Measurements from ENCODE around the gene ZXDC. TPM values are rescaled to one million over a fixed set of nuclear protein-coding genes. Genes with fewer than 3 reads are reported as not detected.

The ZXDC gene
- total RNA-seq, 1 donor from 2014 or later: 26.1 TPM

DNA sequence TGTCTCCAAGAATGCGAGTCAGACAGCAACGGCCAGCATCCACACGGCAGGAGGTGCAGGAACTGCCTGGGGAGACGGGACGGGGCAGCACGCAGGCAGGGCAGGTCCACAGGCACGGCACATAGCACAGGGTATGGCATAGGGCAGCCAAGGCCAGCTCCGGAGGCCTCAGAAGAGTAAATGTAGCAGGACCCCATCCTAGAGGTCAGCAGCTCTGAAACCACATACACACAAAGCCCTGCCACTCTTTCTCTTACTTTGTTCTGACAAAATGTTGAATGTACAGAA is 26.9 kb downstream of the ZXDC start:
- DNase-seq (ENCODE audit: low spot score): no peak
- H3K4me3 Mint-ChIP-seq (ENCODE audit: low read depth): no peak overlapping the region
- peaks cover 21% of the 10 kb centered on the region for H3K36me3 Mint-ChIP-seq (ENCODE audit: low read depth)
- no peak overlapping the region for H3K27ac Mint-ChIP-seq
- no peaks in the 10 kb centered on the region for H3K9me3 Mint-ChIP-seq
- H3K4me1 Mint-ChIP-seq (ENCODE audit: low read depth): peaks cover 2% of the 10 kb centered on the region
- intact Hi-C loops (cut with micrococcal nuclease): no loop called here
- no peaks in the 10 kb centered on the region for H3K27me3 Mint-ChIP-seq (ENCODE audit: low read depth)

DNA sequence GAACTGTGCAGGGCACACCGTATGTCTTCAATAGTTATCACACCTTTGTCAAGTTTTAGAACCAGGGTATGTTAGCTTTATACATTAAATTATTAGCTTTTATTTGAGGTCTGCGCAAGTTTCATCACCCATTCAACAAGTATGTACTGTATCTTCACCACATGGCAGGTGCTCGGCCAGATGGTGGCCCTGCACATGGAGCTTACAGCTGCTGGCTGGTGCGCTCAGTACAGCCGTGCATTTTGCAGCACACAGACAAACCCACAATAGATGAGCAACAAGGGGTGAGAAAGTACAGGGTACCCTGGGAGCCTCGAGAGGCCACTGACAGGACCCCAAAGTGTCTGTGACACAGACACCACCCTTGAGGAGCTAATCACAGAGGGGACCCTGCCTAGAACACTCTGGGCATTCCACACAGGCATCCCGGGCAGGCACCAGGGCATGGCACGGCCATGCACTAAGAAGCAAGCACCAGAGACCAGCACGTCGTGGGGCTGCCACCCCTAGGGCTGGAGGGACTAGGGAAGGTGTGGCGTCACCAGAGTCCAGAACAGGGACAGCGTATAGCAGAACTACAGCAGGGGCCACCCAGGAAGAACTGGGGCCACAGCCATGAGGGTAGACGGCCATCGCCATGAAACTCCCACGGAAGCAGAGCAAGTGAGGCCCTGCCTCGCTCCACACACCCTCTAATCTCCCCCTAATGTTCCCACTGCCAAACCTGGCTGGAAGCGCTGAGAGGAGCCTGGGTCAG is 27.4 kb downstream of the ZXDC start:
- intact Hi-C loops (cut with micrococcal nuclease): no loop called here
- no peak overlapping the region for H3K27ac Mint-ChIP-seq

DNA sequence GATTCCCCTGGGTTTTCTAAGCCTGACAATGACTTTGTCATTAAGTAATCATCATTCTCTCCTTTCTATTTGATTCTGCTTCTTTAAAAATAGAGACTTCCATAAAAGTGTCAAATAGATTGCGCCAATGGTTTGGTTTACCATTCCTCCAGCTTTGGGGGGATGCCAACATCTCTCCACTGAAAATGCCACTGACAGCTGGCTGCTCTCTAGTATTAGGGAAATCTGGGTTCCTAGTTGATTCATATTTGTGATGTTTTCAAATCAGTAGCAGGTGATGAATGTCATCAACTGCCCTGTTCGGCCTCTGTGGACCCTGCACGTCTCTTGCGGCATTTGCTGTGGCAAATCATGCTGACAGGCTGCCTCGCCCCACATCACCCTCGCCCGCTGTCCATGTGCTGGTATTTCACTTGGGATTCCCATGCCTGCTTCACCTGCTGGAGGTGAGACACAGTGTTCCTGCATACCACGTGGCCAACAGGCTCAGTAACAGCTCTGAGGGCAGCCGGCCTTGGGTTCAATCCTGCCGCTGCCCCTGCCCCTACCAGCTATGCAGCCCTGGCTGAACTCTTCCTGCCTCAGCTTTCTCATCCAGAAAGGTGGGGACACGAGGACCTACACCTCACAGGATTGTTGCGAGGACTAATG is 28.1 kb downstream of the ZXDC start:
- H3K4me3 Mint-ChIP-seq (ENCODE audit: low read depth): no peak overlapping the region
- H3K9me3 Mint-ChIP-seq: no peaks in the 10 kb centered on the region
- DNase-seq (ENCODE audit: low spot score): no peak
- H3K36me3 Mint-ChIP-seq (ENCODE audit: low read depth): peaks cover 21% of the 10 kb centered on the region
- no peaks in the 10 kb centered on the region for H3K27me3 Mint-ChIP-seq (ENCODE audit: low read depth)
- peaks cover 2% of the 10 kb centered on the region for H3K4me1 Mint-ChIP-seq (ENCODE audit: low read depth)
- H3K27ac Mint-ChIP-seq: no peak overlapping the region
- intact Hi-C loops (cut with micrococcal nuclease): no loop called here

More for the DNA sequence above, 27.4 kb downstream of the ZXDC start:
- Mint-ChIP-seq H3K4me3 (ENCODE audit: low read depth) (no peak overlapping the region), H3K9me3 (no peaks in the 10 kb centered on the region), H3K4me1 (ENCODE audit: low read depth) (peaks cover 2% of the 10 kb centered on the region), H3K36me3 (ENCODE audit: low read depth) (peaks cover 21% of the 10 kb centered on the region), H3K27me3 (ENCODE audit: low read depth) (no peaks in the 10 kb centered on the region)
- no peak for DNase-seq (ENCODE audit: low spot score)

DNA sequence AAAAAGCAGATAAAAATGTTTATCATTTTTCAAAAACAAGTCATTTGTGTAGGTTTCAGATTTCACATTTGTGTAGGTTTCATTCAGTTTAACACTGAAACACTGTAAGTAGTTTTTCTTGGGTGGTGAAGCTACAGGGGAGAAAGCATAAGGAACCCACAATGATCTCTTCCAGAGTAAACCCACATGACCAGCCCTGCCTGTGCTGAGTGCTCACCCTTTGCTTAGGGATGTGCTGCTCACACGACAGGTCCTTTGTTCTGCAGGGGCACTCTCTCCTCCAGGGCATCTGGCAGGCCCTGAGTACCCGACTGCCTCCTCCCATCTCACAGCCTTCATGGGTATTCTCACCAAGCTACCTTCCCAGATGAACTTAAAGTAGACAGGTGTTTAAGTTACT is 28.9 kb downstream of the ZXDC start:
- no peaks in the 10 kb centered on the region for H3K9me3 Mint-ChIP-seq
- intact Hi-C loops (cut with micrococcal nuclease): no loop called here
- H3K4me3 Mint-ChIP-seq (ENCODE audit: low read depth): no peak overlapping the region
- no peaks in the 10 kb centered on the region for H3K27me3 Mint-ChIP-seq (ENCODE audit: low read depth)
- peaks cover 15% of the 10 kb centered on the region for H3K36me3 Mint-ChIP-seq (ENCODE audit: low read depth)
- DNase-seq (ENCODE audit: low spot score): no peak
- H3K4me1 Mint-ChIP-seq (ENCODE audit: low read depth): peaks cover 2% of the 10 kb centered on the region
- H3K27ac Mint-ChIP-seq: no peak overlapping the region

DNA sequence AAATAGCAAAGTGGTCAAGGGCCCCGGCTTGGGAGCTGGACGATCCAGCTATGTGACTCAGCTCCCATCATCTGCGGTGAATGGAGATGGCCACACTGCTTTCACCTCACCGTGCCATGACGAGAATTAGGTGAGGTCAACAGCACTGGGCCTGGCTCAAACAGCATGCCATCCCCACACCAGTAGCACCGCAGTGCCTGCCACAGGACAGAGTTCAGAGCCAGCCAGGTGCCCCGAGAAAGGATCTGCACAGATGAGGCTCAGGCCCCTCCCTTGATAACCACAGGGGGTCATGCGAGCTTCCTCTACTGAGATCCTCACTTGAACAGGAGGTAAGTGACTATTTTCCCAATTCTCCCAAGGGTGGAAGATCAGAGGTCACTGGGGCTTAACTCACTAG is 29.4 kb downstream of the ZXDC start:
- H3K27me3 Mint-ChIP-seq (ENCODE audit: low read depth): no peaks in the 10 kb centered on the region

DNA sequence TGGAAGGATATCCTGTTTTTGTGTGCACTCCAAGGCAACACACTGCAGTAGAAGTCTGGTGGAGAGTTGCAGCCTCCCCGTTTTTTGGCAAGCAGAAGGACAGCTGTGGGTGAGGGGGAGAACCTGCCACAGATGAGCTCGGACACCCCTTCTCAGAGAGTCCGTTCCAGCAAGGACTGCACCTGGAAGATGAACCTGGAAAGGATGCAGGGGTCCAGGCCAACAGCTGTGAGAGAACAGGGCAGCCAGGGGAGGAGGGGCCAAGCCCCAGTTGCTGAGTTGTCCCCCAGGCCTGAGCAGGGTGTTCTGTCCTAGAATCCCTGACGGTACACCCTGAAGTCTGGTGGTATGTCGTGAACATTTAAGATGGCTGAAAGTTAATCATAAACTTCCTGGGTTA is 30.2 kb downstream of the ZXDC start:
- no peak overlapping the region for H3K4me3 Mint-ChIP-seq (ENCODE audit: low read depth)
- peaks cover 3% of the 10 kb centered on the region for H3K36me3 Mint-ChIP-seq (ENCODE audit: low read depth)
- no peak overlapping the region for H3K27ac Mint-ChIP-seq
- H3K27me3 Mint-ChIP-seq (ENCODE audit: low read depth): no peaks in the 10 kb centered on the region
- H3K9me3 Mint-ChIP-seq: no peaks in the 10 kb centered on the region
- H3K4me1 Mint-ChIP-seq (ENCODE audit: low read depth): peaks cover 2% of the 10 kb centered on the region
- no peak for DNase-seq (ENCODE audit: low spot score)
- intact Hi-C loops (cut with micrococcal nuclease): no loop called here

More for the DNA sequence above, 29.4 kb downstream of the ZXDC start:
- Mint-ChIP-seq H3K4me1 (ENCODE audit: low read depth) (peaks cover 2% of the 10 kb centered on the region), H3K4me3 (ENCODE audit: low read depth) (no peak overlapping the region), H3K36me3 (ENCODE audit: low read depth) (peaks cover 10% of the 10 kb centered on the region), H3K9me3 (no peaks in the 10 kb centered on the region), H3K27ac (no peak overlapping the region)
- intact Hi-C loops (cut with micrococcal nuclease): no loop called here
- DNase-seq (ENCODE audit: low spot score): no peak

DNA sequence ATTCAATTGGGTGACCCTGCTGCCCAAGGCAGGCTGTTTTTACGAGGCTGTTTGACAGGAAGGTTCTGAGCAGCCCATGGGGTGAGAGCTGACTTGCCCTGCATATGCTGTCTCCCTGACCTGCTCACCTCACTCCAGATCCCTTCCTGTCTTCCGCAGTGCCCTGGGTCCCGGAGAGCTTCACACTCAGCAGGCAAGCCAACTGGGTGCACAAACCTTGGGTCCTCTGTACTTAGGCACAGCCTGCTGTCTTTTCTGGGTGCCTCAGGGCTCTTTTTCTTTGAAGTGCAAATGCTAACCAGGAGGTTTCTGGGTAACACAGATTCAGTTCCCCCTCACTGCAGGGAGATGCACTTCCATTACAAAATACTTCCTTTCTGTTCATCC is 32.8 kb downstream of the ZXDC start:
- intact Hi-C loops (cut with micrococcal nuclease): no loop called here
- no peak overlapping the region for H3K4me3 Mint-ChIP-seq (ENCODE audit: low read depth)
- DNase-seq (ENCODE audit: low spot score): no peak
- H3K27me3 Mint-ChIP-seq (ENCODE audit: low read depth): no peaks in the 10 kb centered on the region
- H3K9me3 Mint-ChIP-seq: no peaks in the 10 kb centered on the region
- no peak overlapping the region for H3K27ac Mint-ChIP-seq
- H3K4me1 Mint-ChIP-seq (ENCODE audit: low read depth): peaks cover 2% of the 10 kb centered on the region
- peaks cover 3% of the 10 kb centered on the region for H3K36me3 Mint-ChIP-seq (ENCODE audit: low read depth)

DNA sequence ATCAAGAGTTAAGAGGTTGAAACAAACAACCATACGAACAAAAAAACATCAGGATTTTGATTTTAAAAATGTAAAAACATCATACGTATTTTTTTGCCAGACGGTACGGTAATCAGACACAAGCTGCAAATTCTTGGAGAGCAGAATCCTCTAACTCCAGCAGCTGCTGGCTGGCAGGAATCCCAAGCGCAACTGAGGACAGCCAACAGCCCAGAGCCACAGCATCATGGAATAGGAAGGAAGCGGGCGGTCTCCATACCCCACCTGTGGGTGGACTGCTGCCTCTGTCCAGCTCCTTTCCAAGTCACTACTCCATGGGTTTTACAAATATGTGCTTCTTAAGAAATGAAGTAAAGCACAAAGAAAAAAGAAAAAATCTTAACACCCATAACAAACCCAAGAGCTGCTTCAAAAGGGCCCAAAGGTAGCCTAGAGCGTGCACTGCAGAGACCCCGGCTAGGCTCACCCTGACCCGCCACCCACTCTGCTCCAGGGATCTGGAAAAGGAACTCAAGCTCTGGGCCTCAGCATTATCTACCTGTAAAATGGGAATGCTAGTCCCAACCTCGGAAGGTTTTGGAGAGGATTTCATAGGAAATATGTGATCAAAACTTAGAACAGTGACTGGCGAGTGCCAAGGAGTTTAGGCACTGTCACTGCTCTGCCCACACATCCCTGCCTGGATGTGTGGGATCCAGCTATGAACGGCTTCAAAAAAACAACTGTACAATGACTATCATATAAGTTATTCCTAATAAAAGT is 33.4 kb downstream of the ZXDC start:
- Mint-ChIP-seq H3K27ac (no peak overlapping the region), H3K9me3 (no peaks in the 10 kb centered on the region), H3K36me3 (ENCODE audit: low read depth) (peaks cover 9% of the 10 kb centered on the region), H3K4me1 (ENCODE audit: low read depth) (peaks cover 2% of the 10 kb centered on the region), H3K27me3 (ENCODE audit: low read depth) (no peaks in the 10 kb centered on the region), H3K4me3 (ENCODE audit: low read depth) (no peak overlapping the region)
- intact Hi-C loops (cut with micrococcal nuclease): no loop called here
- no peak for DNase-seq (ENCODE audit: low spot score)

DNA sequence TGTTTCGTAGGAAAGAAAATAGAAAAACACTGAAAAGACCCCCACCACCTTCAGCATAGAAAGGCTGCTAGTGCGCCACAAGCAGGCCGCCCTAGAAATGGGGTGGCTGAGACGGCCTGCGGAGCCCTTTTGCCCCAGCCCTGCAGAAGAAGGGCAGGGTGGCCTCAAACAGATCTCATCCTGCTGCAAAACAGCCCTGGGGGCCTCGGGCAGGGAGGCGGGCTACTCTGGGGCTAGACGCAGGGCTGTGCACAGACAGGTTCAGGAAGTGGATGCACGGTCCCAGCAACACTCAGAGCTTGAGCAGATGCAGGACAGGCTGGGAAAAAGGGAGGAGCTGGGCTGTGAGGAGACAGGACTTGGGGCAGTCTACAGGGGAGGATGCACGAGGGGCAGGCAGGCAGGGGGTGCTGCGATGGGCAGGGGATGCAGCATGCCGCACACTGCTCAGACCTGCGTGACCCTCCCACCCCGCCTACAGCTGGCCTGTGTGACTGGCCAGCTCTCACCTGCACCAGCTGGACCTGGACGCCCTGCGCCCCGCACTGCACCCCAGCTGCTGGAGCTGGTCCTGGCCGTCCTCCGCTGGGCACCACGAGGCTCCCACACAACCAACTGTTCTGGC is 34.3 kb downstream of the ZXDC start:
- intact Hi-C loops (cut with micrococcal nuclease): no loop called here
- Mint-ChIP-seq H3K4me3 (ENCODE audit: low read depth) (no peak overlapping the region), H3K9me3 (no peaks in the 10 kb centered on the region), H3K4me1 (ENCODE audit: low read depth) (no peaks in the 10 kb centered on the region), H3K36me3 (ENCODE audit: low read depth) (peaks cover 9% of the 10 kb centered on the region), H3K27me3 (ENCODE audit: low read depth) (no peaks in the 10 kb centered on the region), H3K27ac (no peak overlapping the region)
- no peak for DNase-seq (ENCODE audit: low spot score)

DNA sequence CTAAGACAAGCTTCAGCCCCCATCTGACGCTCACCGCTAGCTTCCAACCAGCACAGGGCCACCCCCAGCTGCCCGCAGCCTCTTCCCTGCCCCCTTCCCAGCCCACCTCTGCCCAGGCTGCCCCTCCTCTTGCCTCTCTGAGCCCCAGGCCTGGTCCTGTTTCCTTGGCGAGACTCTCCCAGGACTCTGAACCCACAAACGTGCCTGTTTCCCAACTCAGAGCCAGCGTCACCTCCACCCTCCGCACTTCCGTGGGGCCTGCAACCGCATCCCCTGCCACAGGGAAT is 35.0 kb downstream of the ZXDC start:
- H3K36me3 Mint-ChIP-seq (ENCODE audit: low read depth): peaks cover 9% of the 10 kb centered on the region
- no peak for DNase-seq (ENCODE audit: low spot score)
- H3K4me1 Mint-ChIP-seq (ENCODE audit: low read depth): no peaks in the 10 kb centered on the region
- H3K27me3 Mint-ChIP-seq (ENCODE audit: low read depth): no peaks in the 10 kb centered on the region
- H3K9me3 Mint-ChIP-seq: no peaks in the 10 kb centered on the region
- intact Hi-C loops (cut with micrococcal nuclease): no loop called here
- no peak overlapping the region for H3K4me3 Mint-ChIP-seq (ENCODE audit: low read depth)
- H3K27ac Mint-ChIP-seq: no peak overlapping the region

DNA sequence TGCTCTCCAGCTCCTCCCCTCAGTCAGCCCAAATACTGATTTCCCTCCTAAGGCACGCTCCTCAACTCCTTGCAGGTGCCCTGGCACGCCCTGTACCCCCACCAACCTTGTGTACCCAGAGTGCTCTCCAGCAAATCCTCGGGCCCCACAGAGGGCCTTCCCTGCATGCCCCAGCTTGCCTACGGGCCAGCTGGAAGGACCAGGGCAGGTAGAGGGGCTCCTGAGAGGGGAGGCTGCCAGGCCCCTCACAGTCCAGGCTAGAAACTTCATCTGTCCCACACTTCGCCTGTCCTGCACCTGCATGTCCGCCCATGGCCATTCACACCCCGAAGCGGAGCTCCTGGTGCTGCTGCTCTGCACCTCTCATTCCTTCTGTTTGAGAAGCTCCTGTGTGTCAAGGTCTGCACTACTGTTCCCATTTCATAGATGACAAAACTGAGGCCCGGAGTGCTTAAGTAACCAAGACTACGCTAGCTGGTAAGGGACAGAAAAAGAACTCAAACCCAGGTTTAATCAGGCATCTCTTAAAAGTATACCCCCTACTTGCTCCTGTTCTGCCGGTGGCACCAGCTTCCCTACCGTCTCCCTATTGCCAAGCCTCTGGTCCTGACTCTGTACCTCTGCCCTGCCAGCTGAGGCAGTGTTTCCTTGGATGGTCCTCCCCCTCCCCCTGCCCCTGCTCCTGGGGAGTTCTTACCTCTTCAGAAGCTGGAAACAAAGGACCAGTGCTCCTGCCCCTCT is 35.6 kb downstream of the ZXDC start:
- Mint-ChIP-seq H3K27me3 (ENCODE audit: low read depth) (no peaks in the 10 kb centered on the region), H3K36me3 (ENCODE audit: low read depth) (peaks cover 9% of the 10 kb centered on the region), H3K4me1 (ENCODE audit: low read depth) (no peaks in the 10 kb centered on the region), H3K27ac (no peak overlapping the region), H3K4me3 (ENCODE audit: low read depth) (no peak overlapping the region), H3K9me3 (no peaks in the 10 kb centered on the region)
- intact Hi-C loops (cut with micrococcal nuclease): no loop called here
- DNase-seq (ENCODE audit: low spot score): no peak

DNA sequence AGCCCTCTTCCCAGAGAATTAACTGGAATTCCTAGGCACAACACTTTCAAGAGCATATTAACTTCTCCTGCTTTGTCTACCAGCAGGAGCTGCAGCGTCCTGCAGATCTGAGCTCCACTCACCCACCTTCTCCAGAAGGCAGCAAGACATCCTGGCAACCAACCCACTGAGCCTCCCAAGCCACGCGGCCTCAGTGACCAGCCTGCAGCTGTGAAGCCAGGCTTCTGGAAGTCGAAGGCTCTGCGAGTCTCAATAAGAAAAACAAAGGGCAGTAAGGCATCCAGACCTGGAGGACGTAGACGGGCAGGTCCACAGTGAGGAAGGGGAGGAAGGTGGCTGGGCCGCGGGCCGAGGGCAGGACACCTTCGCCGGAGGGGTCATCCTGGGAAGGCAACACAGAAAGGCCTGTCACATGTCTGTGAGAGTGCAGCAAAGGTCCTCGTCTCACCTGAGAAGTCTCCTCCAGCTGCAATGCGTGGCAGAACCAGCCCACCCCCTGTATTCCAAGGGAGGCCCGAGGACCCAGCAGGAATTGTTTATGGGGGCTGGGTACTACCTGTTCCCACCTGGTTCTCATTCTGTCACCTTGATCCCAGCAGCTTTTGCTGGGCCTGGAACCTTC is 36.2 kb downstream of the ZXDC start:
- intact Hi-C loops (cut with micrococcal nuclease): no loop called here
- no peak for DNase-seq (ENCODE audit: low spot score)
- Mint-ChIP-seq H3K27ac (no peak overlapping the region), H3K27me3 (ENCODE audit: low read depth) (no peaks in the 10 kb centered on the region), H3K9me3 (no peaks in the 10 kb centered on the region), H3K36me3 (ENCODE audit: low read depth) (peaks cover 9% of the 10 kb centered on the region), H3K4me3 (ENCODE audit: low read depth) (no peak overlapping the region), H3K4me1 (ENCODE audit: low read depth) (no peaks in the 10 kb centered on the region)

All from activated T-helper 2 cell treated with anti-CD3 and anti-CD28 coated beads, Interferon-gamma antibody, Interleukin-2, Interleukin-4, amounts not matched to agents 10 μg/mL and 5 μg/mL and 100 μg/mL, durations not matched to agents 14 hours and 24 hours and 36 hours (primary cell).